Measurements from ENCODE around the gene NOL6. TPM values are rescaled to one million over a fixed set of nuclear protein-coding genes. Genes with fewer than 3 reads are reported as not detected.

NOL6 gene
- total and polyA plus RNA-seq, 10 of the 15 experiments (the other 5 are each of a cell fraction or from before 2014, with no cell fraction given): 8.3 to 53.2 (median 33.1) TPM

DNA sequence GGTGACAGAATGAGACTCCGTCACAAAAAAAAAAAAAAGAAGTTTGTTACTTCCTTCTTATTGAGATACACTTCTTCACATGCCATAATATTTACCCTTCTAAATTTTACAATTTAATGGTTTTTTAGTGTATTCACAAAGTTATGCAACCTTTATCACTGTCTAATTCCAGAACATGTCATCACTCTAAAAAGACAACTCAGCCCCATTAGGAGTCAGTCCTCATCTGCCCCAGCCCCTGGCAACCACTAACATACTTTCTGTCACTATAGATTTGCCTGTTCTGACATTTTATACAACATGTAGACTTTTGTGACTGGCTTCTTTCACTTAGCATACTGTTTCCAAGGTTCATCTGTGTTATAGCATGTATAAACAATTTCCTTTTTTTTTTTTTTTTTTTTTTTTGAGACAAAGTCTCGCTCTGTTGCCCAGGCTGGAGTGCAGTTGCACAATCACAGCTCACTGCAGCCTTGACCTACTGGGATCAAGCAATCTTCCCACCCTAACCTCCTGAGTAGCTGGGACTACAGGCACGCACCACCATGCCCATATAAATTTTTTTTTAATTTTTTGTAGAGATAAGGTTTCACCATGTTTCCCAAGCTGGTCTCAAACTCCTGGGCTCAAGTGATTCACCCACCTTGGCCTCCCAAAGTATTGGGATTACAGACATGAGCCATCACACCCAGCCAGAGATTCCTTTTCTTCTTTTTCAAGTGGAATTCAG, 44.3 kb downstream of the NOL6 start (continued):
- TF ChIP-seq, protein P1, sequence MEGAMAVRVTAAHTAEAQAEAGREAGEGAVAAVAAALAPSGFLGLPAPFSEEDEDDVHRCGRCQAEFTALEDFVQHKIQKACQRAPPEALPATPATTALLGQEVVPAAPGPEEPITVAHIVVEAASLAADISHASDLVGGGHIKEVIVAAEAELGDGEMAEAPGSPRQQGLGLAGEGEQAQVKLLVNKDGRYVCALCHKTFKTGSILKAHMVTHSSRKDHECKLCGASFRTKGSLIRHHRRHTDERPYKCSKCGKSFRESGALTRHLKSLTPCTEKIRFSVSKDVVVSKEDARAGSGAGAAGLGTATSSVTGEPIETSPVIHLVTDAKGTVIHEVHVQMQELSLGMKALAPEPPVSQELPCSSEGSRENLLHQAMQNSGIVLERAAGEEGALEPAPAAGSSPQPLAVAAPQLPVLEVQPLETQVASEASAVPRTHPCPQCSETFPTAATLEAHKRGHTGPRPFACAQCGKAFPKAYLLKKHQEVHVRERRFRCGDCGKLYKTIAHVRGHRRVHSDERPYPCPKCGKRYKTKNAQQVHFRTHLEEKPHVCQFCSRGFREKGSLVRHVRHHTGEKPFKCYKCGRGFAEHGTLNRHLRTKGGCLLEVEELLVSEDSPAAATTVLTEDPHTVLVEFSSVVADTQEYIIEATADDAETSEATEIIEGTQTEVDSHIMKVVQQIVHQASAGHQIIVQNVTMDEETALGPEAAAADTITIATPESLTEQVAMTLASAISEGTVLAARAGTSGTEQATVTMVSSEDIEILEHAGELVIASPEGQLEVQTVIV (IDR thresholded peaks at IDR 0.05; ENCODE audit: borderline replicate concordance, partially characterized antibody): no peak
- no peak for TF ChIP-seq SREBF2 (IDR thresholded peaks at IDR 0.05; ENCODE audit: low read length)
- TF ChIP-seq, protein P2, sequence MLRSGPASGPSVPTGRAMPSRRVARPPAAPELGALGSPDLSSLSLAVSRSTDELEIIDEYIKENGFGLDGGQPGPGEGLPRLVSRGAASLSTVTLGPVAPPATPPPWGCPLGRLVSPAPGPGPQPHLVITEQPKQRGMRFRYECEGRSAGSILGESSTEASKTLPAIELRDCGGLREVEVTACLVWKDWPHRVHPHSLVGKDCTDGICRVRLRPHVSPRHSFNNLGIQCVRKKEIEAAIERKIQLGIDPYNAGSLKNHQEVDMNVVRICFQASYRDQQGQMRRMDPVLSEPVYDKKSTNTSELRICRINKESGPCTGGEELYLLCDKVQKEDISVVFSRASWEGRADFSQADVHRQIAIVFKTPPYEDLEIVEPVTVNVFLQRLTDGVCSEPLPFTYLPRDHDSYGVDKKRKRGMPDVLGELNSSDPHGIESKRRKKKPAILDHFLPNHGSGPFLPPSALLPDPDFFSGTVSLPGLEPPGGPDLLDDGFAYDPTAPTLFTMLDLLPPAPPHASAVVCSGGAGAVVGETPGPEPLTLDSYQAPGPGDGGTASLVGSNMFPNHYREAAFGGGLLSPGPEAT (IDR thresholded peaks at IDR 0.05; ENCODE audit: low read depth): no peak

DNA sequence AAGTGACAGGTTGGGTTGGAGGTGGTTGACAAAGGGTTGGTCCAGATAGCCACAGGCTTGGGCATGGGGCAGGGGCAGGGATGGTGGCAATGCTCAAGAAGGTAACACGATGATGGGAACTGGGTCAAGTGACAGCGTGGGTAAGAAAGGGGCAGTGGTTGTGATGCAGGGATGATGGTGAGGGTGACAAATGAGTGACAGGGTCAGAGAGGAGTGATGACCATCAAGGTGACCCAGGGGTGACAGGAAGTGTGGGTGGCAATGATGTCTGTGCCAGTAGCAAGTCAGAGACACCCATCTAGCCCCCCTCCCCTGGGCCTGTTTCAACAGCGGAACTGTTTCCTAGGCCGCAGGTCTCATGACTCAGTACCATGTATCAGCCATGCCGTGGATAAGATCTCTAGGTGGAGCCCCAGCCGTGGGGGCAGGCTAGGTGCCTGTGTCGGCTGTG, 46.9 kb downstream of the NOL6 start:
- no peak overlapping the region for H3K27ac ChIP-seq (ENCODE audit: control insufficient read depth, insufficient read depth)
- SMC1A ChIA-PET (ENCODE audit: uncharacterized antibody, unreplicated experiment): no interaction called here

More for the DNA sequence above, 46.9 kb downstream of the NOL6 start:
- TF ChIP-seq, protein P3, sequence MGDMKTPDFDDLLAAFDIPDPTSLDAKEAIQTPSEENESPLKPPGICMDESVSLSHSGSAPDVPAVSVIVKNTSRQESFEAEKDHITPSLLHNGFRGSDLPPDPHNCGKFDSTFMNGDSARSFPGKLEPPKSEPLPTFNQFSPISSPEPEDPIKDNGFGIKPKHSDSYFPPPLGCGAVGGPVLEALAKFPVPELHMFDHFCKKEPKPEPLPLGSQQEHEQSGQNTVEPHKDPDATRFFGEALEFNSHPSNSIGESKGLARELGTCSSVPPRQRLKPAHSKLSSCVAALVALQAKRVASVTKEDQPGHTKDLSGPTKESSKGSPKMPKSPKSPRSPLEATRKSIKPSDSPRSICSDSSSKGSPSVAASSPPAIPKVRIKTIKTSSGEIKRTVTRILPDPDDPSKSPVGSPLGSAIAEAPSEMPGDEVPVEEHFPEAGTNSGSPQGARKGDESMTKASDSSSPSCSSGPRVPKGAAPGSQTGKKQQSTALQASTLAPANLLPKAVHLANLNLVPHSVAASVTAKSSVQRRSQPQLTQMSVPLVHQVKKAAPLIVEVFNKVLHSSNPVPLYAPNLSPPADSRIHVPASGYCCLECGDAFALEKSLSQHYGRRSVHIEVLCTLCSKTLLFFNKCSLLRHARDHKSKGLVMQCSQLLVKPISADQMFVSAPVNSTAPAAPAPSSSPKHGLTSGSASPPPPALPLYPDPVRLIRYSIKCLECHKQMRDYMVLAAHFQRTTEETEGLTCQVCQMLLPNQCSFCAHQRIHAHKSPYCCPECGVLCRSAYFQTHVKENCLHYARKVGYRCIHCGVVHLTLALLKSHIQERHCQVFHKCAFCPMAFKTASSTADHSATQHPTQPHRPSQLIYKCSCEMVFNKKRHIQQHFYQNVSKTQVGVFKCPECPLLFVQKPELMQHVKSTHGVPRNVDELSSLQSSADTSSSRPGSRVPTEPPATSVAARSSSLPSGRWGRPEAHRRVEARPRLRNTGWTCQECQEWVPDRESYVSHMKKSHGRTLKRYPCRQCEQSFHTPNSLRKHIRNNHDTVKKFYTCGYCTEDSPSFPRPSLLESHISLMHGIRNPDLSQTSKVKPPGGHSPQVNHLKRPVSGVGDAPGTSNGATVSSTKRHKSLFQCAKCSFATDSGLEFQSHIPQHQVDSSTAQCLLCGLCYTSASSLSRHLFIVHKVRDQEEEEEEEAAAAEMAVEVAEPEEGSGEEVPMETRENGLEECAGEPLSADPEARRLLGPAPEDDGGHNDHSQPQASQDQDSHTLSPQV (IDR thresholded peaks at IDR 0.05): no peak
- no peak for TF ChIP-seq SMAD5 (IDR thresholded peaks at IDR 0.05; ENCODE audit: low read depth)
- FAIRE-seq (no peak), DNase-seq (ENCODE audit: low read depth, low spot score) (no peak), ATAC-seq (no peak)
- 45% methylated on average over 7 of the region's 7 CpGs for WGBS (ENCODE audit: insufficient coverage, insufficient replicate concordance, low lambda C conversion rate, missing lambda C conversion rate)
- H3K4me1 ChIP-seq (ENCODE audit: control insufficient read depth, insufficient read depth, low read length): no peaks in the 10 kb centered on the region
- in situ Hi-C loops (cut with MboI): no loop called here
- H2AFZ ChIP-seq (ENCODE audit: control insufficient read depth, low read depth, low read length): no peak overlapping the region
- ChIA-PET CTCF (no interaction called here), RAD21 (ENCODE audit: unreplicated experiment) (no interaction called here), POLR2A (no interaction called here)
- no TSS peak for BruUV-seq (replicated peaks)
- H3K79me2 ChIP-seq (ENCODE audit: control insufficient read depth, insufficient read depth, low read length): no peaks in the 10 kb centered on the region
- no peak overlapping the region for H3K4me2 ChIP-seq (ENCODE audit: control insufficient read depth, insufficient read depth)
- H3K27me3 ChIP-seq (replicated peaks in 1 of 2; ENCODE audit: control insufficient read depth in 2 of 2, insufficient read depth in 2 of 2, low read length in 1 of 2): no peaks in the 10 kb centered on the region
- no peak overlapping the region for H3K4me3 ChIP-seq
- H4K20me1 ChIP-seq (ENCODE audit: control insufficient read depth, insufficient read depth): no peaks in the 10 kb centered on the region
- no peak overlapping the region for H3K9ac ChIP-seq (ENCODE audit: control insufficient read depth, insufficient read depth, low read length)
- intact Hi-C loops (cut with micrococcal nuclease; ENCODE audit: unreplicated experiment): no loop called here
- no peaks in the 10 kb centered on the region for H3K9me3 ChIP-seq (replicated peaks; ENCODE audit: control insufficient read depth, insufficient read depth, low read length)
- no peaks in the 10 kb centered on the region for H3K36me3 ChIP-seq (ENCODE audit: control insufficient read depth in 2 of 2, insufficient read depth in 2 of 2, low read length in 1 of 2)

Measured in GM12878 (cell line).